ACHN (cell line): ENCODE results near the gene PRAMEF9.
"Not testable (repeated sequence)": the region's sequence is repeated elsewhere in the genome, so short reads cannot be mapped to it uniquely, and the experiment has no call there.

ENCODE experiments used
- DNase-seq: peaks from one replicate; pipeline ENCODE4 v3.0.0-alpha.2; 2015
- in situ Hi-C: cut with HindIII; loops from 2 replicates; pipeline ENCODE4 v1.10.0; 2017; ENCODE audit warnings: low sequenced_read_pairs, low pct_ligation_motif_present, low pct_unique_long_range_greater_than_20kb

Gene PRAMEF9

GRCh38 chr1:13171548-13171947 lies at the start of gene PRAMEF9:
PRAMEF9 (plus strand) TSS chr1:13171848; CDS start chr1:13175281, 3,433 bp downstream.
- DNase-seq, in situ Hi-C loops: not testable (repeated sequence)

GRCh38 chr1:13155909-13156308 lies 15.7 kb upstream of the PRAMEF9 start, which contains the start of gene PRAMEF26:
PRAMEF26 (minus strand) TSS chr1:13156009; CDS start chr1:13153095, 2,914 bp downstream.
- in situ Hi-C loops, DNase-seq: not testable (repeated sequence)

DNA sequence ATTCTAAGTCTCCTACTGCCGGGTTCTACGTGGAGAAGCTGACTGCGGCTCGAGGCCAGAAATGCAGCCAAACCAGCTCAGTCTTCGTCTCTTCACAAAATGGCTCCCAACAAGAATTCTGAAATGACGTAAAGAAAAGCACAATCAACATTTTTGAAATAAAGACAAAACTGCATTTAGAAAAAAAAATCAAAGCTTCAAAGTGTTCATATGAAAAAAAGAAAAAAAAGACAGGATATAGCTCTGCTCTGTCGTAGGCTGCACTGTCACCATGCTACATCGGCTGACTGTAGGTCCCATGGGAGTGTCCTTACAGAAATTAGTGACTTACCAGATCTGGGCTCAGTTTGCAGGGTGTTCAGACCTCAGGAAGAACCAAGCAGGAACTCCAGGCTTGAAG lies 6.1 kb upstream of the PRAMEF9 start, which contains the start of gene HNRNPCL4:
TSS of gene HNRNPCL4 (minus strand) at position 101 of the 400 bp plus-strand sequence. CDS start 164 bp downstream, outside the sequence.
- in situ Hi-C loops, DNase-seq: not testable (repeated sequence)

DNA sequence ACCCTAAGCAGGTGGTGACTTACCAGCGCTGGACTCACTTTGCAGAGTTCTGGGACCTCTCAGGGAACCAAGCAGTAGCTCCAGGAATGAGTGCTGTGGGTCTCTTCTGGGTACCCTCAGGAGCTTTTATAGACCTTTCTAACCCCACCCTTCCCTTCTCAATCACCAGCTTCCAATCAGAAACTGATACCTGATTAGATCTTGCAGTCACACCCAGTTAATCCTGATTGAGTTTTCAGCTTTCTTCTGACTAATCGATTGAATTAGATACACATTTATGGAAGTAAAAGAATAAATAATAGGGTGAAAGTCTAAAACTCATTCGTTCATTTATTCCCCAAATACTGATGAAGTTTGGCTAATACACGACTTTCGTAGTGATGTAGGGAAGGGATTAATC lies 29.7 kb downstream of the PRAMEF9 start, which contains the start of gene PRAMEF13:
TSS of gene PRAMEF13 (minus strand) at position 101 of the 400 bp plus-strand sequence. CDS start 1,820 bp downstream, outside the sequence.
- in situ Hi-C loops, DNase-seq: not testable (repeated sequence)

GRCh38 chr1:13208712-13209111 lies 37.1 kb downstream of the PRAMEF9 start:
- DNase-seq, in situ Hi-C loops: not testable (repeated sequence)

GRCh38 chr1:13216619-13217018 lies 45.0 kb downstream of the PRAMEF9 start:
- DNase-seq, in situ Hi-C loops: not testable (repeated sequence)

GRCh38 chr1:13219203-13219602 lies 47.6 kb downstream of the PRAMEF9 start:
- in situ Hi-C loops, DNase-seq: not testable (repeated sequence)

GRCh38 chr1:13222788-13223187 lies 51.1 kb downstream of the PRAMEF9 start:
- in situ Hi-C loops: not testable (repeated sequence)

DNA sequence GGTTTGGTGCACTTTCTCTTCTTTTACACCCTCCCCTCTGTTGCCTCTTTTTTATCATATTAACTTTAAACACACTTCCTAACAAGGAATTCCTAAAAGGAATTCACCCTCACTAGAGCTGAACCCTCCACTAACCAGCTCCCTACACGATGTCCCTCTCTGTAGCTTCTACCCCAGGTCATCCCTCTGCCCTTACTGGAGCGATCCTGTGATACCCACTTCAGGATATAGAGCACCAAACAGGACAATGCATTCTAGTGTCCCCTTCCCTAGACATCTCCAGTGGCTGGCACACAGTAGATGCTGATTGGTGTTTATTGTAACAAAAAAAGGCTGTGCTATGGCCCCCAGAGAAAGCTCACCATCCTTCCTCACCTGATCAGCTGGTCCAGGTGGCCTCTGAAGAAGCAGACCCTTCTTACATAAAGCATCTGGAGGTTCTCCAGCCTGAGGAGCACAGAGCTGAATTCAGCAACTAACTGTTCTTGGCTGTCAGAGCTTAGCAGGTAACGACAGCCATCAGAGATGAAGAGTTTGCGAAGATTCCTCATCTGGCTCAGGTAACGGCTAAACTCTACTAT lies 52.9 kb downstream of the PRAMEF9 start:
- no peak for DNase-seq
- in situ Hi-C loops: no loop called here

More at GRCh38 chr1:13222788-13223187, 51.1 kb downstream of the PRAMEF9 start:
- not testable (repeated sequence) for DNase-seq

DNA sequence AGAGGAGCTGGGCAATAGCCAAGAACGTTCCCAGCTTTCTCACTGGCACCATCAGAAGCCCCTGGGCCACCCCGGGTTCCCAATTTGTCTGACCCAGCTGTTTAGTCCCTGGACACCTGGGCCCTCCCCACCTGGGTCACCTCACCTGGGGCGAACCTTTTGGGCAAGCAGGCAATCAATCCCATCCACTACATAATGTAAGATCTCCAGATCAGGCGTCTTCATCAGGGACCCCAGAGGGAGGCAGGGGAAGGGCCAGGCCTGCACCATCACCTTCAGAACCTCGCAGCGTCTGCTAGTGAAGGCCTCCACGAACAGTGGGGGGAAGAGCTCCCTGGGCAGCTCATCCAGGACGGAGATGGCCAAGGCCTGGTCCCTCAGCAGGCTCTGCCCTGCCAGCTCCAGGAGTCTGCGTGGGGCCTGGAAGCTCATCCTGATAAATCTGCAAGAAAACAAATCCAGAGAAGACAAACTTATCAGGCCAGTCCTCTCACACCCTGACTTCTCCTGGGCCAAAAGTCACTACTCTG lies 54.1 kb downstream of the PRAMEF9 start, which contains the start of gene PRAMEF18:
TSS of gene PRAMEF18 (minus strand) at position 480 of the 530 bp plus-strand sequence. CDS start at position 432, 48 bp downstream.
- DNase-seq, in situ Hi-C loops: not testable (repeated sequence)

GRCh38 chr1:13227271-13228055 lies 55.8 kb downstream of the PRAMEF9 start:
- DNase-seq, in situ Hi-C loops: not testable (repeated sequence)

DNA sequence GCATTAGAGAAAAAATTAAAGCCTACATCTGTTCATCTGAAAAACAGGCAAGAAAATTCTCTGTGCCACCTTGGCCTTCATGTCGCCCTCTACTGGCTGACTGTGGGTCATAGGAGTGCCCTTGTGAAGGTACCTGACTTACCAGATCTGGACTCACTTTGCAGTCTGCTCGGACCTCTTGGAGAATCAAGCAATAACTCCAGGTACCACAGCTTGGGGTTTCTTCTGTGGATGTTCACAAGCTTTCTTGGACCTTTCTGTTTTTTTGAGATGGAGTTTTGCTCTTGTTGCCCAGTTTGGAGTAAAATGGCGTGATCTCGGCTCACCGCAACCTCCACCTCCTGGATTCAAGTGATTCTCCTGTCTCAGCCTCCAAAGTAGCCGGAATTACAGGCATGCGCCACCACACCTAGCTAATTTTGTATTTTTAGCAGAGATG lies 56.7 kb downstream of the PRAMEF9 start:
- DNase-seq: peak; percentile 41
- in situ Hi-C loops: no loop called here
